Measurements from ENCODE around the gene ATP8B3. TPM values are rescaled to one million over a fixed set of nuclear protein-coding genes. Genes with fewer than 3 reads are reported as not detected.

Gene ATP8B3
- total and polyA plus RNA-seq, 2 donors (not counting 1 experiment from before 2014, with no cell fraction given) = 2.3 to 3.0 TPM

- Histone ChIP-seq H3K4me2 (ENCODE audit: extremely low read depth, insufficient read depth, low read length) (no peak overlapping the region), H3K27me3 (ENCODE audit: control insufficient read depth, insufficient read depth, low read length) (no peaks in the 10 kb centered on the region), H4K20me1 (ENCODE audit: control insufficient read depth, extremely low read depth, insufficient read depth, low read length) (no peaks in the 10 kb centered on the region), H2AFZ (ENCODE audit: low read length) (no peak overlapping the region), H3K4me1 (ENCODE audit: control insufficient read depth, extremely low read depth, insufficient read depth, low read length) (peaks cover 2% of the 10 kb centered on the region), H3K9ac (ENCODE audit: insufficient read depth, low read length) (no peak overlapping the region), H3K27ac (ENCODE audit: insufficient read depth, low read length) (no peak overlapping the region), H3K36me3 (ENCODE audit: control insufficient read depth, insufficient read depth, low read length) (peaks cover 26% of the 10 kb centered on the region), H3K4me3 (replicated peaks in 1 of 4; ENCODE audit: control extremely low read depth in 1 of 4, insufficient read depth in 1 of 4, low read depth in 3 of 4, low read length in 4 of 4) (no peak overlapping the region), H3K9me3 (ENCODE audit: control insufficient read depth, insufficient read depth, low read depth, low read length) (no peaks in the 10 kb centered on the region), H3K79me2 (ENCODE audit: control insufficient read depth, insufficient read depth, low read length) (no peaks in the 10 kb centered on the region)
- no peak for TF ChIP-seq CTCF (conservative IDR thresholded peaks at IDR 0.05 in 1 of 2, IDR thresholded peaks at IDR 0.05 in 1 of 2; ENCODE audit: low read depth in 1 of 2, low read length in 2 of 2)
- TF ChIP-seq EZH2 (IDR thresholded peaks at IDR 0.05; ENCODE audit: low read length, missing control alignments) = no peak
- DNase-seq (ENCODE audit: low read depth in 2 of 2) = no peak
Measured at GRCh38 chr19:1814833-1815604, 2.9 kb upstream of the ATP8B3 start.

GRCh38 chr19:1814391-1814790 lies 2.3 kb upstream of the ATP8B3 start:
- DNase-seq (ENCODE audit: low read depth in 2 of 2) = no peak
- H3K27me3 ChIP-seq (ENCODE audit: control insufficient read depth, insufficient read depth, low read length) = no peaks in the 10 kb centered on the region

More at GRCh38 chr19:1814391-1814790, 2.3 kb upstream of the ATP8B3 start:
- no peak overlapping the region for H3K9ac ChIP-seq (ENCODE audit: insufficient read depth, low read length)
- H3K79me2 ChIP-seq (ENCODE audit: control insufficient read depth, insufficient read depth, low read length) = no peaks in the 10 kb centered on the region
- H3K4me2 ChIP-seq (ENCODE audit: extremely low read depth, insufficient read depth, low read length) = no peak overlapping the region
- H3K9me3 ChIP-seq (ENCODE audit: control insufficient read depth, insufficient read depth, low read depth, low read length) = no peaks in the 10 kb centered on the region
- H2AFZ ChIP-seq (ENCODE audit: low read length) = no peak overlapping the region
- peaks cover 23% of the 10 kb centered on the region for H3K36me3 ChIP-seq (ENCODE audit: control insufficient read depth, insufficient read depth, low read length)
- no peak overlapping the region for H3K27ac ChIP-seq (ENCODE audit: insufficient read depth, low read length)
- no peaks in the 10 kb centered on the region for H4K20me1 ChIP-seq (ENCODE audit: control insufficient read depth, extremely low read depth, insufficient read depth, low read length)
- no peak overlapping the region for H3K4me3 ChIP-seq (replicated peaks in 1 of 4; ENCODE audit: control extremely low read depth in 1 of 4, insufficient read depth in 1 of 4, low read depth in 3 of 4, low read length in 4 of 4)
- TF ChIP-seq EZH2 (IDR thresholded peaks at IDR 0.05; ENCODE audit: low read length, missing control alignments) (no peak), CTCF (conservative IDR thresholded peaks at IDR 0.05 in 1 of 2, IDR thresholded peaks at IDR 0.05 in 1 of 2; ENCODE audit: low read depth in 1 of 2, low read length in 2 of 2) (no peak)
- H3K4me1 ChIP-seq (ENCODE audit: control insufficient read depth, extremely low read depth, insufficient read depth, low read length) = peaks cover 2% of the 10 kb centered on the region

Data from fibroblast of lung (primary cell).